A549 treated with ZK216348 at 1 μM for 4 hours (cell line): ENCODE results near the gene LAMA1. TPM values are rescaled to one million over a fixed set of nuclear protein-coding genes. Genes with fewer than 3 reads are reported as not detected.

ENCODE experiments used
- total RNA-seq: library from RNA; stranded (reverse); fragments of 200-300 nt; extraction: Qiagen RNA extraction; gene quantifications from 5 replicates; pipeline ENCODE4 v1.2.3, GENCODE V29; 2022; ENCODE audit warnings: low read depth

Gene LAMA1
- 0.02 to 0.12 TPM (median 0.07 TPM) in 5 replicates for total RNA-seq

GRCh38 chr18:7117390-7118355 lies at the start of gene LAMA1:
TSS of gene LAMA1 (minus strand) at chr18:7117797. CDS start at chr18:7117720, 77 bp downstream.

Other genes starting within 250 kb of the LAMA1 start
- not detected in 5 replicates for gene LRRC30, start 113.3 kb upstream of the LAMA1 start, total RNA-seq